Measurements from ENCODE around the gene TEAD1. TPM values are rescaled to one million over a fixed set of nuclear protein-coding genes. Genes with fewer than 3 reads are reported as not detected.

The TEAD1 gene
- total and polyA plus RNA-seq, 9 of the 15 experiments (the other 6 are each of a cell fraction or from before 2014, with no cell fraction given) = 1.7 to 17.7 (median 10.8) TPM

GRCh38 chr11:12859872-12860657 lies 185.8 kb downstream of the TEAD1 start (continued):
- TF ChIP-seq ARID2 (IDR thresholded peaks at IDR 0.05) = no peak
- 0 out of 4 replicates have a peak, but pooled peaks of 1 of the 2 experiments have one; percentile 49 for TF ChIP-seq TBL1XR1 (IDR thresholded peaks at IDR 0.05; ENCODE audit: low read length in 2 of 2)
- TF ChIP-seq MITF (IDR thresholded peaks at IDR 0.05) = peak; percentile 55; the same call in 1 of the 2 replicates
- no peak for TF ChIP-seq DNMT1 (IDR thresholded peaks at IDR 0.05)
- TF ChIP-seq TRIM28 (IDR thresholded peaks at IDR 0.05) = no peak
- TF ChIP-seq ILK (tag; IDR thresholded peaks at IDR 0.05; ENCODE audit: borderline replicate concordance, low read depth) = no peak
- no peak for TF ChIP-seq HMG20A (CRISPR knock-in tag; conservative IDR thresholded peaks at IDR 0.05)
- no peak for TF ChIP-seq CBX1 (IDR thresholded peaks at IDR 0.05; ENCODE audit: low read depth)
- TF ChIP-seq ATF6 (CRISPR knock-in tag; IDR thresholded peaks at IDR 0.05) = no peak
- TF ChIP-seq ZNF699 (CRISPR knock-in tag; IDR thresholded peaks at IDR 0.05; ENCODE audit: insufficient replicate concordance) = no peak
- TF ChIP-seq ZBTB7A (IDR thresholded peaks at IDR 0.05; ENCODE audit: borderline replicate concordance, control insufficient read depth, low read depth, low read length) = no peak
- no peak for TF ChIP-seq ZNF274 (IDR thresholded peaks at IDR 0.05; ENCODE audit: borderline replicate concordance, low read depth, low read length)
- no peak for TF ChIP-seq CBFA2T2 (conservative IDR thresholded peaks at IDR 0.05)
- TF ChIP-seq KHSRP (IDR thresholded peaks at IDR 0.05) = no peak
- TF ChIP-seq THRB (CRISPR knock-in tag; conservative IDR thresholded peaks at IDR 0.05) = no peak
- TF ChIP-seq KLF13 (tag; IDR thresholded peaks at IDR 0.05; ENCODE audit: borderline replicate concordance, low read depth) = no peak
- TF ChIP-seq PTRF (tag; IDR thresholded peaks at IDR 0.05) = no peak
- TF ChIP-seq RHOXF2B (CRISPR knock-in tag; conservative IDR thresholded peaks at IDR 0.05) = no peak
- TF ChIP-seq ZNF184 (CRISPR knock-in tag; IDR thresholded peaks at IDR 0.05) = no peak
- no peak for TF ChIP-seq SRSF3 (IDR thresholded peaks at IDR 0.05; ENCODE audit: insufficient read depth, low read length)
- no peak for TF ChIP-seq CBX8 (IDR thresholded peaks at IDR 0.05; ENCODE audit: borderline replicate concordance, extremely low read depth, low read depth, low read length, poor library complexity, severe bottlenecking)
- no peak for TF ChIP-seq ZNF778 (CRISPR knock-in tag; IDR thresholded peaks at IDR 0.05)
- TF ChIP-seq RAD21 (CRISPR knock-in tag; conservative IDR thresholded peaks at IDR 0.05 in 1 of 2, IDR thresholded peaks at IDR 0.05 in 1 of 2) = no peak
- TF ChIP-seq ZC3H8 (IDR thresholded peaks at IDR 0.05) = no peak
